ENCODE data around the gene EXD3.

DNA sequence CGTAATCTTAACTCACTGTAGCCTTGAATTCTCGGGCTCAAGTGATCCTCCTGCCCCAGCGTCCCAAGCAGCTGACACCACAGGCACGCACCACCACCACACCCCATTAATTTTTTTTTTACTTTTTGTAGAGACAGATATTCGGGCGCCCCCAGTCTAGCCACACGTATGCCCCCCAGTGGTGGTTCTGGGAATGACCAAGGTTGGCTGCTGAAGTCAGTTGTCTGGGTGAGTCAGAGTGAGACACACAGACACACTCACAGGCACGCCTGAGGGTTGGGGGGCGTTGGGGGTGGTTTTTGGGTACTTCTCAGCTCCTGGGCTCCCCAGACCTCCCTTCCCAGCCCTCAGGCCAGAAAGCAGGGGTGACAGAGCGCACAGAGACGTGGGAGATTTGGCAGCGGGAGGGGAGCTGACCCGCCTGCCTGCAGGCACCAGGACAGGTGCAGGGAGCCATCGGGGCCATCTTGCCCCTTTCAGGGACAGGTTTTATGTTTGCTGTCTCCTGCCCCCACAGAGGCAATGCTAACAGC, 22.4 kb upstream of the EXD3 start:
- no peak for TF ChIP-seq ZNF761 (CRISPR knock-in tag; conservative IDR thresholded peaks at IDR 0.05)
- TF ChIP-seq, protein P1, sequence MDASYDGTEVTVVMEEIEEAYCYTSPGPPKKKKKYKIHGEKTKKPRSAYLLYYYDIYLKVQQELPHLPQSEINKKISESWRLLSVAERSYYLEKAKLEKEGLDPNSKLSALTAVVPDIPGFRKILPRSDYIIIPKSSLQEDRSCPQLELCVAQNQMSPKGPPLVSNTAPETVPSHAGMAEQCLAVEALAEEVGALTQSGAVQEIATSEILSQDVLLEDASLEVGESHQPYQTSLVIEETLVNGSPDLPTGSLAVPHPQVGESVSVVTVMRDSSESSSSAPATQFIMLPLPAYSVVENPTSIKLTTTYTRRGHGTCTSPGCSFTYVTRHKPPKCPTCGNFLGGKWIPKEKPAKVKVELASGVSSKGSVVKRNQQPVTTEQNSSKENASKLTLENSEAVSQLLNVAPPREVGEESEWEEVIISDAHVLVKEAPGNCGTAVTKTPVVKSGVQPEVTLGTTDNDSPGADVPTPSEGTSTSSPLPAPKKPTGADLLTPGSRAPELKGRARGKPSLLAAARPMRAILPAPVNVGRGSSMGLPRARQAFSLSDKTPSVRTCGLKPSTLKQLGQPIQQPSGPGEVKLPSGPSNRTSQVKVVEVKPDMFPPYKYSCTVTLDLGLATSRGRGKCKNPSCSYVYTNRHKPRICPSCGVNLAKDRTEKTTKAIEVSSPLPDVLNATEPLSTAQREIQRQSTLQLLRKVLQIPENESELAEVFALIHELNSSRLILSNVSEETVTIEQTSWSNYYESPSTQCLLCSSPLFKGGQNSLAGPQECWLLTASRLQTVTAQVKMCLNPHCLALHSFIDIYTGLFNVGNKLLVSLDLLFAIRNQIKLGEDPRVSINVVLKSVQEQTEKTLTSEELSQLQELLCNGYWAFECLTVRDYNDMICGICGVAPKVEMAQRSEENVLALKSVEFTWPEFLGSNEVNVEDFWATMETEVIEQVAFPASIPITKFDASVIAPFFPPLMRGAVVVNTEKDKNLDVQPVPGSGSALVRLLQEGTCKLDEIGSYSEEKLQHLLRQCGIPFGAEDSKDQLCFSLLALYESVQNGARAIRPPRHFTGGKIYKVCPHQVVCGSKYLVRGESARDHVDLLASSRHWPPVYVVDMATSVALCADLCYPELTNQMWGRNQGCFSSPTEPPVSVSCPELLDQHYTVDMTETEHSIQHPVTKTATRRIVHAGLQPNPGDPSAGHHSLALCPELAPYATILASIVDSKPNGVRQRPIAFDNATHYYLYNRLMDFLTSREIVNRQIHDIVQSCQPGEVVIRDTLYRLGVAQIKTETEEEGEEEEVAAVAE (CRISPR knock-in tag; IDR thresholded peaks at IDR 0.05; ENCODE audit: borderline replicate concordance): no peak
